ENCODE data around the gene ZFPM1.
A peak's percentile ranks its signal among the peaks of the same experiment; 100 is the strongest.

The ZFPM1 gene

DNA sequence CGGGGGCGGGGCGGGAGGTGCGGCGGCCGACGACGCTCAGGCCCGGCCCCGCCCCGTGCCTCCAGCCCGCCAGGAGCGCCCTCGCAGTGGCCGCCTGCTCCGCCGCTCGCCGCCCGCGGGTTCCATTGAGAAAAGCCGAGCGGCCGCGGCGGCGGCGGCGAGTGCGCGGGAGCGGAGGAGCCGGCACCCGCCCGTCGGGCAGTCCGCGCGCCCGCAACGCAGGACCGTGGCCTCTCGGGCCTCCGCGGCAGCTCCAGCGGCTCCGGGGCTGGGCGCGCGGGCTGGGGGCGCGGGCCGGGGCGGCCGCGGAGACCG is at the start of gene ZFPM1:
Gene ZFPM1, plus strand, starts transcription at position 64 of the 315 bp plus-strand sequence. CDS start 359 bp downstream, outside the sequence.
- TF ChIP-seq TAF1 (IDR thresholded peaks at IDR 0.05; ENCODE audit: low read depth) (no peak), EP300 (IDR thresholded peaks at IDR 0.05; ENCODE audit: borderline replicate concordance) (no peak), CREB1 (IDR thresholded peaks at IDR 0.05; ENCODE audit: low read depth) (no peak)
- TF ChIP-seq, protein P1, sequence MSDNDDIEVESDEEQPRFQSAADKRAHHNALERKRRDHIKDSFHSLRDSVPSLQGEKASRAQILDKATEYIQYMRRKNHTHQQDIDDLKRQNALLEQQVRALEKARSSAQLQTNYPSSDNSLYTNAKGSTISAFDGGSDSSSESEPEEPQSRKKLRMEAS (IDR thresholded peaks at IDR 0.05): 0 out of 2 replicates have a peak, but pooled peaks have one; percentile 16

DNA sequence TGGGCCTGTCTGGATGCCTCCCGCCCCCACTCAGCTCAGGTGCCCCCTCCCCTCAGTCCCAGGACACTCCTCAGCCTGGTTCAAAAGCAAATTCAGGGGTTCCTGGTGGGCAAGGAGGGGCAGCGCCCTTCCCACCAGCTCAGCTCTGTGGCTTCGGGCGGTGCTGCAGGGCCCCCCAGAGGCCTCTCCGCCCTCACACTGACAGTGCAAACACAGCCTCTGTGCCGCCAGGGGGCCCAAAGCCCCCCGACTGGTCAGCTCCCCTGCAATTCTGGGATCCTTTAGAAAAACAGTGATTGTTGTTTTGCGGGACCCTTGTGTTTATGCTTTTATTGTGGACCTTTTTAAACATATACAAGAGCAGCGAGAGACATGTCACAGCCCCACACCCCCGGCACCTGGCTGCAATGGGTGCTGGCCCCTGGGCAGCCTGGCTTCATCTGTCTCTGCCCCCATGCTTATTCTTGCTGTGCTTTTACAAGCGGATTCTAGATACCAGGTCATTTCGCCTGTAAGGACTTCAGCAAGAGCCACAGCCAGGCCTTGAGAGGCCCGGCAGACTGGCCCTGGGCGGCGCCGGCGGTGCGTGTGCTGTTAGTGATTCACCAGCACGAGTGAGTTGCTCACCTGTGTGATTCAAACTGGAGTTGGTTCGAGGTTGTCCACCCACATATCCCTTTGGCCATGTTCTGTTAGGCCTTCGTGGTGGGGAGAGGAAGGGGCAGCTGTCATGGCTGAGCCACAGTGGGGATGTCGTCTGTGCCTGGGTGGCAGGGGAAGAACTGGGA is 49.1 kb upstream of the ZFPM1 start:
- no peak for TF ChIP-seq EP300 (IDR thresholded peaks at IDR 0.05; ENCODE audit: borderline replicate concordance)
- TF ChIP-seq TCF12 (IDR thresholded peaks at IDR 0.05; ENCODE audit: low read depth): no peak
- TF ChIP-seq EGR1 (IDR thresholded peaks at IDR 0.05): no peak
- TF ChIP-seq, protein P2, sequence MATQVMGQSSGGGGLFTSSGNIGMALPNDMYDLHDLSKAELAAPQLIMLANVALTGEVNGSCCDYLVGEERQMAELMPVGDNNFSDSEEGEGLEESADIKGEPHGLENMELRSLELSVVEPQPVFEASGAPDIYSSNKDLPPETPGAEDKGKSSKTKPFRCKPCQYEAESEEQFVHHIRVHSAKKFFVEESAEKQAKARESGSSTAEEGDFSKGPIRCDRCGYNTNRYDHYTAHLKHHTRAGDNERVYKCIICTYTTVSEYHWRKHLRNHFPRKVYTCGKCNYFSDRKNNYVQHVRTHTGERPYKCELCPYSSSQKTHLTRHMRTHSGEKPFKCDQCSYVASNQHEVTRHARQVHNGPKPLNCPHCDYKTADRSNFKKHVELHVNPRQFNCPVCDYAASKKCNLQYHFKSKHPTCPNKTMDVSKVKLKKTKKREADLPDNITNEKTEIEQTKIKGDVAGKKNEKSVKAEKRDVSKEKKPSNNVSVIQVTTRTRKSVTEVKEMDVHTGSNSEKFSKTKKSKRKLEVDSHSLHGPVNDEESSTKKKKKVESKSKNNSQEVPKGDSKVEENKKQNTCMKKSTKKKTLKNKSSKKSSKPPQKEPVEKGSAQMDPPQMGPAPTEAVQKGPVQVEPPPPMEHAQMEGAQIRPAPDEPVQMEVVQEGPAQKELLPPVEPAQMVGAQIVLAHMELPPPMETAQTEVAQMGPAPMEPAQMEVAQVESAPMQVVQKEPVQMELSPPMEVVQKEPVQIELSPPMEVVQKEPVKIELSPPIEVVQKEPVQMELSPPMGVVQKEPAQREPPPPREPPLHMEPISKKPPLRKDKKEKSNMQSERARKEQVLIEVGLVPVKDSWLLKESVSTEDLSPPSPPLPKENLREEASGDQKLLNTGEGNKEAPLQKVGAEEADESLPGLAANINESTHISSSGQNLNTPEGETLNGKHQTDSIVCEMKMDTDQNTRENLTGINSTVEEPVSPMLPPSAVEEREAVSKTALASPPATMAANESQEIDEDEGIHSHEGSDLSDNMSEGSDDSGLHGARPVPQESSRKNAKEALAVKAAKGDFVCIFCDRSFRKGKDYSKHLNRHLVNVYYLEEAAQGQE (IDR thresholded peaks at IDR 0.05; ENCODE audit: low read depth): no peak
- TF ChIP-seq, protein P3, sequence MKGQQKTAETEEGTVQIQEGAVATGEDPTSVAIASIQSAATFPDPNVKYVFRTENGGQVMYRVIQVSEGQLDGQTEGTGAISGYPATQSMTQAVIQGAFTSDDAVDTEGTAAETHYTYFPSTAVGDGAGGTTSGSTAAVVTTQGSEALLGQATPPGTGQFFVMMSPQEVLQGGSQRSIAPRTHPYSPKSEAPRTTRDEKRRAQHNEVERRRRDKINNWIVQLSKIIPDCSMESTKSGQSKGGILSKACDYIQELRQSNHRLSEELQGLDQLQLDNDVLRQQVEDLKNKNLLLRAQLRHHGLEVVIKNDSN (IDR thresholded peaks at IDR 0.05): no peak
- TF ChIP-seq, protein P1 (IDR thresholded peaks at IDR 0.05): no peak
- TF ChIP-seq RAD21 (IDR thresholded peaks at IDR 0.05; ENCODE audit: low read depth): no peak
- no peak for TF ChIP-seq NFIC (IDR thresholded peaks at IDR 0.05)
- no peak for TF ChIP-seq ZBTB7A (IDR thresholded peaks at IDR 0.05; ENCODE audit: low read depth)
- no peak for TF ChIP-seq TAF1 (IDR thresholded peaks at IDR 0.05; ENCODE audit: low read depth)
- TF ChIP-seq TEAD4 (IDR thresholded peaks at IDR 0.05): no peak
- no peak for TF ChIP-seq YY1 (IDR thresholded peaks at IDR 0.05; ENCODE audit: low read depth)
- TF ChIP-seq FOXM1 (IDR thresholded peaks at IDR 0.05; ENCODE audit: borderline replicate concordance, low read depth): no peak
- no peak for TF ChIP-seq CEBPB (IDR thresholded peaks at IDR 0.05)
- no peak for TF ChIP-seq CREB1 (IDR thresholded peaks at IDR 0.05; ENCODE audit: low read depth)

DNA sequence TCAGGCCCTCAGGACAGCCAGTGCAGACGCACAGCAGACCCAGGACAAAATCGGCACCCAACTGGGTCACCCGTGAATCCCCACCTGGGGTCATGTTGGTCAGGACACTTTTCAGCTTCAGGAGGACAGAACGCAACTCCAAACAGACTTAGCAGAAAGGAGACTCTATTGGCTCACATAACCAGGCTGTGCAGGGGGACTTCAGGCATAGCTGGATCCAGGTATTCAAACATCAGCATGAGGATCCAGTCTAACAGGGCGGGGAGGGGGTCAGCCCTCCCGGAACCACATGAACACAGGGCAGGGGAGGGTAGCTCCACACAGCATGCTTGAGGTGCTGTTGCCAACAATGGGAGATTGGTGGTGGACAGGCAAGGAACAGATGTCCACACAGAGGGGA is 48.3 kb upstream of the ZFPM1 start:
- no peak for TF ChIP-seq TAF1 (IDR thresholded peaks at IDR 0.05; ENCODE audit: low read depth)
- TF ChIP-seq NFIC (IDR thresholded peaks at IDR 0.05): no peak
- TF ChIP-seq, protein P2 (IDR thresholded peaks at IDR 0.05; ENCODE audit: low read depth): no peak
- TF ChIP-seq CREB1 (IDR thresholded peaks at IDR 0.05; ENCODE audit: low read depth): no peak
- no peak for TF ChIP-seq FOXM1 (IDR thresholded peaks at IDR 0.05; ENCODE audit: borderline replicate concordance, low read depth)
- no peak for TF ChIP-seq EP300 (IDR thresholded peaks at IDR 0.05; ENCODE audit: borderline replicate concordance)
- TF ChIP-seq TEAD4 (IDR thresholded peaks at IDR 0.05): no peak
- no peak for TF ChIP-seq YY1 (IDR thresholded peaks at IDR 0.05; ENCODE audit: low read depth)
- no peak for TF ChIP-seq RAD21 (IDR thresholded peaks at IDR 0.05; ENCODE audit: low read depth)
- TF ChIP-seq EGR1 (IDR thresholded peaks at IDR 0.05): no peak
- no peak for TF ChIP-seq CEBPB (IDR thresholded peaks at IDR 0.05)
- TF ChIP-seq, protein P1 (IDR thresholded peaks at IDR 0.05): no peak
- TF ChIP-seq, protein P3 (IDR thresholded peaks at IDR 0.05): no peak
- no peak for TF ChIP-seq TCF12 (IDR thresholded peaks at IDR 0.05; ENCODE audit: low read depth)
- TF ChIP-seq ZBTB7A (IDR thresholded peaks at IDR 0.05; ENCODE audit: low read depth): no peak

DNA sequence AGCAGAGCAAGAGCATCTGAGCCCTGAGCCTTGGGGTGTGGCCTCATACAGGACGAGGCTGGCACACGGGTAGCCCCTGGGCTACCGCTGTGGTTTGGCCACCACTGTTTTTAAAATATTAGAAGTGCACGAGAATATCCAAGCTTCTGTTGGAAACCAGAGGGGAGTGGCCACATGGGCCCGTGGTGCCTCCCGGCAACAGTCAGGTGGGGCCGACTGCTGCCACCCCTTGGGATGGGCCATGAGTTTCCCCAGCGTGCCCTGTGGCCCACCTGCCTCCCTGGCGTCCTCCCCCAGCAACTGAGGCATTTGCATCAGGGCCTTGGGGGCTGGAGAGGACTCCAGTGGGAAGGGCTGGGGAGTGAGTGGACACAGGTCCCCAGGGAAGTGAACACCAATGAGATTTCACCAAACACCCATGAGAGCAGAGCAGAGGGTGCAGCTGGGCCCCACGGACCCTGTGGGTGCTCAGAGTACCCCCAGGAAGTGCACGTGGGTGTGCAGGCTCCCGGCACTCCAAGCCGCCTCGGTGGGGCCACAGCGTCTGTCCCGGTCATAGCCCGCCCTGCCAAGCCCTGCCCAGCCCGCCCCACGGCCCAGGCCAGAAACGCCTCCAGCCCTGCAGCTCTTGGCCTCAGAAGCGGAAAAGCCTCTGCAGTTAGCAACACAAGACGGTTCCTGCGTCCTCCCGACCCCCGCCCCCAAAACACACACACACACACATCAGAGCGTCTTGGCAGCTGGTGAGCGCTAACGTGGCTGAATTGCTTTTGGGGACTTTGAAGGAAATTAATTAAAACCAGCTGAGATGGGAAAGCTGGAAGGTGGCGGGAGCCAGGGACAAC is 47.6 kb upstream of the ZFPM1 start:
- TF ChIP-seq RAD21 (IDR thresholded peaks at IDR 0.05; ENCODE audit: low read depth): no peak
- no peak for TF ChIP-seq ZBTB7A (IDR thresholded peaks at IDR 0.05; ENCODE audit: low read depth)
- TF ChIP-seq, protein P3 (IDR thresholded peaks at IDR 0.05): no peak
- TF ChIP-seq, protein P2 (IDR thresholded peaks at IDR 0.05; ENCODE audit: low read depth): no peak
- no peak for TF ChIP-seq CREB1 (IDR thresholded peaks at IDR 0.05; ENCODE audit: low read depth)
- no peak for TF ChIP-seq TEAD4 (IDR thresholded peaks at IDR 0.05)
- TF ChIP-seq, protein P1 (IDR thresholded peaks at IDR 0.05): no peak
- TF ChIP-seq EGR1 (IDR thresholded peaks at IDR 0.05): no peak
- no peak for TF ChIP-seq CEBPB (IDR thresholded peaks at IDR 0.05)
- no peak for TF ChIP-seq TCF12 (IDR thresholded peaks at IDR 0.05; ENCODE audit: low read depth)
- TF ChIP-seq FOXM1 (IDR thresholded peaks at IDR 0.05; ENCODE audit: borderline replicate concordance, low read depth): no peak
- no peak for TF ChIP-seq YY1 (IDR thresholded peaks at IDR 0.05; ENCODE audit: low read depth)
- no peak for TF ChIP-seq EP300 (IDR thresholded peaks at IDR 0.05; ENCODE audit: borderline replicate concordance)
- no peak for TF ChIP-seq NFIC (IDR thresholded peaks at IDR 0.05)
- TF ChIP-seq TAF1 (IDR thresholded peaks at IDR 0.05; ENCODE audit: low read depth): no peak
